GM19452 (cell line): ENCODE measurements around the gene KANK4.
"Not testable (repeated sequence)": the region's sequence is repeated elsewhere in the genome, so short reads cannot be mapped to it uniquely, and the experiment has no call there.

Source experiments
- ATAC-seq: cut with Tn5 transposase; IDR thresholded peaks from one replicate; pipeline ENCODE4 v1.9.1; 2021; ENCODE audit not compliant: unreplicated experiment

KANK4 gene

DNA sequence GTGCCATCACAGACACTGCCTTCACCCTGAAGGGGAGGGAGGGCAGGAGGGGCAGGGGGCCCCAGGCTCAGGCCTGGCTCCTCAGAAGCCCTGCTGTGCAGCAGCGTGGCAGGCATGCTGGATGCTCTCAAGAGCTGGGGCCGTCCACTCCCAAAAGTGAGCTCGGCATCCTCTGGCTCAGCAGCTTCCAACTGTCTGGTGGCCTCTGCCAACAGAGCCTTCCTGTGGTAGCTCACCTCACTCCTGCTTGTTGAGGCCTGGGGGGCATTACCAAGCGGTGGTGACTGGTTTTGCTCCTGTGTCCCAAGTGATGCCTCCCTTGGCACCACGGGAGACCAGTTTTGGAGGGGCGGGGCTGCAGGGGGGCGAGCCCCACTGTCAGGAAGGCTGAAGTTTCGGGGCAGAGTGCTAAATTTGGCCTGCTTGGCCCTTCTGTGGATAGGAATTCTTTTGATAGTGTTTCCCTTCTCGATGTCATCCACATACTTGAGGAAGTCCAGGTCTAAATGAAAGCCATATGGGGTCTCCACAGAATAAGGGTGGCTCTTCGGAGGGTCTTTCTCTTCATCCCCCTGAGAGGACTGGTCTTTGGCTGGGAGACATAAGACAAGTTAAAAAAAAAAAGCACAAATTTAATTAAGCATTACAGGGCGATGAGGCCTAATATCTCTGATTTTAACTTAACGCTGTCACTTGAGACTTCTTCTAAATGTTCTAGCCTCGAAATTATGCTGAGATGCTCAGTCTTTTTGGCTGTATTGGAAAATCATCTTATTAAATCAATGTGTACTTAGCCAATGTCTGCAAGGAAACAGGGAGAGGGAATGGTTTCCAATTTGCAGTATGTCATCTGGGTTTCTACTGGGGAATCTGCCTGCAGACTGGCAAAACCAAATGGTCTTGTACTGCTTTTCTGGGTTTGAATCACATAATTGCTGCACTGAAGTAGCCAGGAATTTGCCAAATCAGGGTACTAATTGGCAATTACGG lies 44.4 kb downstream of the KANK4 start:
- no peak for ATAC-seq

GRCh38 chr1:62273953-62274352 lies 45.3 kb downstream of the KANK4 start:
- no peak for ATAC-seq

DNA sequence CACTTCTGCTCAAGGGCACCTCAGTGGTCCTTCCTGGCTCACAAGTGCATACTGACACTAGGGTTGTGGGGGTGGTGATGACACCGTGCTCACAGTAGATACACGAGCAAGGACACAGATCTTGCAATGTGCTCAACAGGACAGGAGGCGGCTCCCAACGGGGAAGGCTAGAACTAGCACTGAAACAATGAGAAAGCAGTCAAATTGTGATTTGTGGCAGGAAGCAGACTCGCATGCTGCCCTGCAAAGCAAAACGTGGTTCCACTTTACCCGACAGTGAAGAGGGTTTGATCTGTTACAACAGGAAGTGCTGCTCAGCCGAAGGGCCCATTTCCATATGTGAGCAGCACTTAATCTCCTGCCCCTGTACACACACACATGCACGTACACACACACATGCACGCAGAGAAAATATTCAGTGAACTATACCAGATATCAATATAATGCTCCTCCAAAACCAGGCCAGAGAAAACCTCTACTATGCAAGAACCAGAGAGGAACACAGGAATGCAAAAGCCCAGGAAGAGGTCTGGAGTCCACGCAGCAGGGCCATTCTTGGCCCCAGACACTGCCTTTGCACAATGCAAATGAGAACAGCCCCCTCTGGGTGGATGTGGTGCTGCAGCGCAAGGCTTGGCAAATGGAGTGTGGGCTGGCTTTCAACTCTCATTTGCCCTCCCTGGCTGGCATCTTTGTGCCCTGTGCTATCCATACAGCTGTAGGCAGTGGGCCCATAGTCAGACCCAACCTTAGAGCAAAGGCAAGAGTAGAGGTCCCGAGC lies 47.1 kb downstream of the KANK4 start:
- peak; percentile 93 for ATAC-seq

GRCh38 chr1:62271134-62271533 lies 48.1 kb downstream of the KANK4 start:
- no peak for ATAC-seq

GRCh38 chr1:62269851-62270495 lies 49.3 kb downstream of the KANK4 start:
- ATAC-seq, result no peak

GRCh38 chr1:62269439-62269838 lies 49.8 kb downstream of the KANK4 start:
- no peak for ATAC-seq

DNA sequence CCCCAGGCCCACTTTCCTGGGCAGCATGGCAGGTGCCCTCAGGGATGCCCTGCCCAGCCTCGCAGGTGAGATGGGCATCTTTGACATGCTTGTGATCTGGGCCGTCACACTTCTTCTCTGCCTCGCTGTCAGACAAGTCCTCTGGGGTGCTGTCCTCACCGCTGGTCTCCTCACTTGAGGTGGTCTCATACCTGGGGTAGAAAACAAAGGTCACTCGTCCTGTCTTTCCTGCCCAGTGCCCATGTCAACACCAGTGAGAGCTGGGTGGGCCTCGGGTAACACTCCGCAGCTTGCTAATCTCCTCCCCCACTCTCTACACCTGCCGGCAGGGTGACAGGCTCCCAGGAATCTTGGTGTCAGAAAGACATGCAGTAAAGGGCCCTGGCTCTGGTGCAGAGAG lies 50.9 kb downstream of the KANK4 start:
- no peak for ATAC-seq

GRCh38 chr1:62265956-62266935 lies 53.0 kb downstream of the KANK4 start:
- no peak for ATAC-seq

- no peak for ATAC-seq
These were observed 55.4 kb downstream of the KANK4 start for GRCh38 chr1:62263814-62264353.

GRCh38 chr1:62263006-62263813 lies 56.0 kb downstream of the KANK4 start:
- ATAC-seq, result no peak

DNA sequence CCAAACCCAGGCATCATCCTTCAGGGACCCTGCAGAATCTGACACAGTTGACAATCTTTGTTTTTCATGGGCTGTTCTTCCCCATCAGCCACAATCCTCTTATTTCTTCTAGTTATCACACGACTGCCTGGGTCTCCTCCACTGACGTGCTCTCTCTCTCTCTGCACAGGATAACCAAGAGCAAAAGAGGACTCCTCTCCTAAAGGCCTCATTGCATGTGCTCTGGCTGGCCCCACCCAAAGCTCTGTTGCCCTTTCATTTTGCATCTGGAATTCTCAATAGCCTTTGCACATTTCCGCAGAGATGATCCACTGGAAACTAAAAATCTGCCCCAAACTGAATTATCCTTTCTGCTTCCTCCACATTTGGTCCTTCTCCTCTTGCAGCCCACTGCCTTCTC lies 58.5 kb downstream of the KANK4 start:
- no peak for ATAC-seq

DNA sequence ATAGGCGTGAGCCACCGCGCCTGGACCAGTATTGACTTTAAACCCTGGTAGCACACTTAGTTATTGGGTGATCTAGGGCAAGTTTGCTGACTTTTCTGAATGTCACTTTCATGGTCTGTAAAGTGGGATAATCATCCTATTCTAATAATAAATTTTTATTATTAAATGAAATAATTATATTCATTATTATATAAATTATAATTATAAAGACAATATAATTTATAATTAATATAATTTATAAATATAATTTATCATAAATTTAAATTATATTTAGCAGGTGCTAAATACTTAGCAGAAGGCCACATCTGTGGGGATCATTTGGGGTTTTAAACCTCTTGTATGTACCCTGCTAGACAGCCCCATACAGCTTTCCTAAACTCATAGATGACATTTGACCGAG lies 59.7 kb downstream of the KANK4 start:
- no peak for ATAC-seq

GRCh38 chr1:62250126-62250726 lies 69.0 kb downstream of the KANK4 start:
- ATAC-seq, result no peak

DNA sequence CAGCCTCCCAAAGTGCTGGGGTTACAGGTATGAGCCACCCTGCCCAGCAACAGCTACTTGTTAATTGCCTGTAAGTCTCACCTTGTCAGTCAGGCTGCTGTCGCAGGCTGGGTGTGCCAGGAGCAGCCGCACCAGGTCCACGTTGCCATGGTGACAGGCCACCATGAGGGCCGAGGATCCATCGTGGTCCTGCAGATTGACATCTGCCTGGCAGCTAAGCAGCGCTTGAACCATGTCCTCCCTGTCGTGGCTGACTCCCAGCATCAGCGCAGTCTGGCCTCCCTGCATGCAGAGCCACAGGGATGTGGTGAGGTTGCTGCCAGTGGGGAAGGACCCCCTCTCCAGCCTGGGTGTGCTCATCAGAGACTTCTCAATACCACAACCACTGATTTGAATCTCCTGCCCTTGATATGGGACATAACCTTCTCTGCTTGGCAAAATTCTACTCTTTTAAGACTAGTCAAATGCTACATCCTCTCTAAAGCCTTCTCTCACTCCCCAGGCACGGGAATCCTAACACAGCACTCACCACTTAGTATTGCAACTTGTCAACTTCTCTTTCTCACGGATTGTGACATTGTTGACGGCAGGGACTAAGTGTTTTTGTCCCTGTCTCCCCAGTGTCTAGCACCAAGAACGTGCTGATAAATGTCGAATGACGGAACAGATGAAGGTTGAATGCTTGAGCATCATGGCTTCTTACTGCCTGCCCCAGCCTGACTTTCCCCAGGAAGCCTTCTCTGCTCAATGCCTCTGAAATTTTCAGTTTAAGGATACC lies 71.7 kb downstream of the KANK4 start:
- no peak for ATAC-seq

- ATAC-seq, result no peak
These were observed 74.0 kb downstream of the KANK4 start for GRCh38 chr1:62245201-62245600.

- ATAC-seq, result not testable (repeated sequence)
These were observed 74.9 kb downstream of the KANK4 start for GRCh38 chr1:62244380-62244779.

DNA sequence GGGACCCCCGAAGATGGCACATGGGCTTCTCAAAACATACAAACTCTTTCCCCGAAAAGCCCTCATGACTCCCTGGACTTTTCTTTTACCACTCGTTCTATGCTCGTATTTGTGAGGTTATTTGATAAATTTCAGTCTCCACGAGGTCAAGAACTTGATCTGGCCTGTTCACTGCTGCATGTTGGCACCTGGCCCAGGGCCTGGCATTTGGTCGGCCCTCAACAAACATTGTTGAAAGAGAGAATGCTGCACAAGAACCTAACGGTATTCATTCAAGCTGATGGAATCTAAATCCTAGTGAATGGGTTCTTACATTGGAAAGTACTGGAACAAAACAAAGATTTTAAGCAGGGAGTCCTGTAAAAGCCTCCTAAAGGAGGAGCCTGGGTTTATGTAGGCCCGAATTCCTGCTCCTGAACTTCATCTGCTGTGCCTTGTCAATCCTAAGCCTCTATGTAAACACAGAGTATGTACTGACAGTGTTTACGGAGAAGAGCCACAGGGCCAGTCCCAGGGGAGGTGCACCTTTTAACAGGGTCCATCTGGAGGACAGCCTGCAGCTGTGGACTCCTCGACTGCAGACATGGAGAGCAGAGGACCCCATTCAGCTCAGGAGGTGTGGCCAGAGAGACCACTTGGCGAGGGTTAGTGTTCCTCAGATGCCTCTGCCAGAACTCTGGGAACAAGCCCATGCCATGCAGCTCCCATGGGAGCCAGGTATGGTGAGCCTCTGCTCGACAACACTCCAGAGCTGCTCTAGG lies 77.7 kb downstream of the KANK4 start:
- ATAC-seq, result no peak
